Measurements from ENCODE around the gene CFAP97D1.

CFAP97D1 gene

GRCh38 chr17:43801844-43802243 is 21.6 kb downstream of the CFAP97D1 start:
- ATAC-seq, result no peak
- H3K4me3 Mint-ChIP-seq, result no peak overlapping the region
- peaks cover 4% of the 10 kb centered on the region for H3K9me3 Mint-ChIP-seq
- no peak overlapping the region for H3K27ac Mint-ChIP-seq
- H3K27me3 Mint-ChIP-seq, result peaks cover 71% of the 10 kb centered on the region
- no peaks in the 10 kb centered on the region for H3K4me1 Mint-ChIP-seq
- H3K36me3 Mint-ChIP-seq, result no peaks in the 10 kb centered on the region

DNA sequence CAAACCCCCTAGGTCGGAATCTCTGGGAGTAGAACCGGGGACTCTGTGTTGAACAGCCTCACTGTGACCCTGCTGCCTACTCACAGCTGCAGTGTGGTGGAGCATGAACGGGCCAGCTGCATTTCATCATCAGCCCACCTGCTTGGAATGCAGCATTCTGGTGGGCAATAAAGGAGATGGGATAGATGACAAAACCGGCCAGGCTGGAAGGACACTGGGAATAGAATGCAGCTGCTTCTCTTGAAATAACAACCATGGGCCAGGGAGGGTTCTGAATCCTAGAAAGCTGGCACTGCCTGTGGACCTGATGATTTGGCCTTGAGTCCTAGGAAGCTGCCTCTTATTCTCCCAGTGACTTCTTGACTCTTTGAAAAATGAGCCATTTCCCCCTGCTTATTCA is 23.5 kb downstream of the CFAP97D1 start:
- no peak for ATAC-seq
- Mint-ChIP-seq H3K36me3 (no peaks in the 10 kb centered on the region), H3K9me3 (peaks cover 4% of the 10 kb centered on the region), H3K27ac (no peak overlapping the region), H3K4me1 (no peaks in the 10 kb centered on the region), H3K27me3 (peaks cover 65% of the 10 kb centered on the region), H3K4me3 (no peak overlapping the region)

DNA sequence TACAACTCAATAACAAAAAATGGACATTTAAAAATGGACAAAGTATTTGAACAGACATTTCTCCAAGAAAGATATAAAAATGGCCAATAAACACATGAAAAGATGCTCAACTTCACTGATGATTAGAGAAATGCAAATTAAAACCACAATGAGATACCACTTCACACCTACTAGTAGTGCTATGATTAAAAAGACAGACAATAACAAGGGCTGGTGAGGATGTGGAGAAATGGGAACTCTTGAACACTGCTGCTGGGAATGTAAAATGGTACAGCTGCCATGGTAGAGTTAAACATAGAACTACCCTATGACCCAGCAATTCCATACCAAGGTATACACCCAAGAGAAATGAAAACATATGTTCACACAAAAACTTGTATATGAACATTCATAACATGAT is 24.9 kb downstream of the CFAP97D1 start:
- Mint-ChIP-seq H3K4me3 (no peak overlapping the region), H3K4me1 (no peaks in the 10 kb centered on the region), H3K9me3 (peaks cover 4% of the 10 kb centered on the region), H3K27ac (no peak overlapping the region), H3K36me3 (no peaks in the 10 kb centered on the region), H3K27me3 (peaks cover 65% of the 10 kb centered on the region)
- ATAC-seq, result no peak

DNA sequence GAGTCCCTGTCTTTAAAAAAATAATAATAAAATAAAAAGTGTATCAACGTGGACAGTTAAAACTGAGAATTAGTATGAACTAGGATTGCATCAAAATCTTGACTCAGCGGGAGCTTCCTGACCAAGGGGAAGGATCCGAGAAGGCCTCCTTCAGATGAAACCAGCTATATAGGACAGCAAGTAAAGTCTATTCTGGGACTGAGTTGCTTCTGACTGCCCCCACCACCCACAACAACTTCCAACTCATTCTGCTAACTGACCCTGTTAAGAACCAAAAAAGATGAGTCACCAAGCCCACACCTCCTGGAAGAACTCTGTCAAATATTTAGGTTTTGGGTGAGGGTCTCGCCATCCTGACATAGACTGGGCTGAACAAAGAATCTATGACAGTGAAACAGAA is 27.8 kb downstream of the CFAP97D1 start:
- Mint-ChIP-seq H3K27me3 (peaks cover 60% of the 10 kb centered on the region), H3K36me3 (no peaks in the 10 kb centered on the region)
- no peak for ATAC-seq

DNA sequence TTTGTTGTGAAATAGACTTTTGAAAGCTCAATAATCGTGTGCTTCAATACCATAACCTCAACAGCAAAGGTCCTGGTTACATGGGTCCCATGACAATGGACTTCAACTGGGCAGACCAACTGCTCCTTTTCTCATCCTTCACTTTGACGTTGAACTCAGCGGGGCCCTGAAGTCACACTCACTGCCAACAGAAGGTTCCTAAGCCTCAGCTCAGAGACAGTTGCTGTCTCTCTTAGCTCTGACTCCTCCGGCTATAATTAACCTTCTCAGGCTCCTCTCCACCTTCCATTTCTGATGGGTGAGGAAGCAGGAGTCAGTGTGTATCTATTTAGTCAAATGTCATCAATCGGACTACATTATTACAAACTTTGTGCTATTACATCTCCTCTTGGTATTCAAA is 28.9 kb downstream of the CFAP97D1 start:
- no peaks in the 10 kb centered on the region for H3K36me3 Mint-ChIP-seq
- ATAC-seq, result no peak
- H3K27ac Mint-ChIP-seq, result no peak overlapping the region
- peaks cover 56% of the 10 kb centered on the region for H3K27me3 Mint-ChIP-seq
- peaks cover 4% of the 10 kb centered on the region for H3K9me3 Mint-ChIP-seq
- H3K4me1 Mint-ChIP-seq, result no peaks in the 10 kb centered on the region
- no peak overlapping the region for H3K4me3 Mint-ChIP-seq

More for the DNA sequence above, 27.8 kb downstream of the CFAP97D1 start:
- Mint-ChIP-seq H3K9me3 (peaks cover 4% of the 10 kb centered on the region), H3K4me3 (no peak overlapping the region), H3K27ac (no peak overlapping the region), H3K4me1 (no peaks in the 10 kb centered on the region)

DNA sequence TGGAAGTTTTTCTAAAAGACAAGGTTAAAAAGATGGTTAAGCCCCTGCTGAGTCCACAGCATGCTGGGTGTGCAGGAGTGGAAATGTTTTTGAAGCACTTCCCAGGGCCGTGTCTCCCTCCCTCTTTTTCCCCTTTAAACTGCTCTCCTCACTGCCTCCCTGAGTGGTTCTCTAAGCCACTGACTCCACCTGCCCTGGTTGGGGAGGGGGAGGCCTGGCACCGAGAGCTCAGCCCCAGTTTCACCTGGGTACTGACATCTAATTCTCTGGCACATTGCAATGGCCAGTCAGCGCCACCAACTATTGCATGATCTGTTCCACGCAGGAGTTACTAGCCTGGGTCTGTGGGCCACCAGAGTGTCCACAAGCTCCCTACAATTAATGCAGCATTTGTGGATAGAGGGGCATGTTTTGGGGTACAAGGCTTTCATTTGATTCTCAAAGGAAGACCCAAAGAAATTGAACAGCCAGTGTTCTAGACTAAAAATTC is 30.0 kb downstream of the CFAP97D1 start:
- no peaks in the 10 kb centered on the region for H3K4me1 Mint-ChIP-seq
- H3K27me3 Mint-ChIP-seq, result peaks cover 44% of the 10 kb centered on the region
- H3K36me3 Mint-ChIP-seq, result no peaks in the 10 kb centered on the region
- H3K27ac Mint-ChIP-seq, result no peak overlapping the region
- H3K9me3 Mint-ChIP-seq, result peaks cover under 1% of the 10 kb centered on the region
- ATAC-seq, result no peak
- H3K4me3 Mint-ChIP-seq, result no peak overlapping the region

- Mint-ChIP-seq H3K36me3 (no peaks in the 10 kb centered on the region), H3K27ac (no peak overlapping the region), H3K9me3 (no peaks in the 10 kb centered on the region), H3K4me1 (no peaks in the 10 kb centered on the region), H3K27me3 (peaks cover 39% of the 10 kb centered on the region), H3K4me3 (no peak overlapping the region)
- ATAC-seq, result no peak
These were observed 30.6 kb downstream of the CFAP97D1 start for GRCh38 chr17:43810823-43811222.

DNA sequence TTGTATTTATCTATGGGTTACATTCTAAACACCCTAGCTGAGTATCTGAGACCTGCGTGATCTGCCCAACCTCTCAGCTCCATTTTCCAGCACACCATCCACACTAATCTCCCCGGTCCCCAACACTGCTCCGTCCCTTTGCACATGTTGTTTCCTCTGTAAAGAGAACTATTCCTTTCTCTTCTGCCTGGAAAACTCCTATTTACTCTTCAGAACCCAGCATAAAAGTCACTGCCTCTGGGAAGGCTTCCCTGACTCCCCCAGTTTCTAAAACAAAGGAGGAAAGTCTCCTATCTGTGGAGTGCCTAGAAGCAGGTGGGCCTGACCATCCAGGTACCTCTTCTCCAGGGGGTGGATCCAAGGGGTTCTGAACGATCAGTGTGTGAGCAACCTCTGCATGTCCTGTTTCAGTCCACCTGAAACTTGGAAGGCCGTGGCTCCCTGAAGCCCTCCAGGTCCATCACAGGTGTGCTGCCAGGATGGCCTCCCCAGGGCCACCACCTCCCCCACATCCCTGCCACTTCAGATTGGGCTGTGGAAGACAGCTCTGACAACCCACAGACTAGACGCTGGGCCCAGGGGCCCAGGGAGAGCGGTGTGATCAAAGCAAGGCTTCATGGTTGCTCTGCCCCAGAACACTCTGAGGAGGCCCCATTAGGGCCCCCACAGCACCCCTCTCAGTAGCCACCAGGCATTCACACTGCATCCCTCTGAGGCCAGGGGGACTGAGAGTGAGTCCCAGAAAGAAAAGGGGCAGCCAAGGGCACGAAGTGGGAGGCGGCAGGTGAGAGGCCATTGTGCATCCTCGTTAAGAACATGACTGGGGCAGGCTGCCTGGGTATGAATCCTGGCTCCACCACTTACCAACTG is 32.4 kb downstream of the CFAP97D1 start:
- no peaks in the 10 kb centered on the region for H3K36me3 Mint-ChIP-seq
- no peak overlapping the region for H3K4me3 Mint-ChIP-seq
- no peaks in the 10 kb centered on the region for H3K9me3 Mint-ChIP-seq
- H3K4me1 Mint-ChIP-seq, result no peaks in the 10 kb centered on the region
- H3K27ac Mint-ChIP-seq, result no peak overlapping the region
- peaks cover 38% of the 10 kb centered on the region for H3K27me3 Mint-ChIP-seq
- ATAC-seq, result no peak

GRCh38 chr17:43813386-43813785 is 33.2 kb downstream of the CFAP97D1 start:
- Mint-ChIP-seq H3K36me3 (no peaks in the 10 kb centered on the region), H3K27me3 (peaks cover 45% of the 10 kb centered on the region), H3K4me3 (no peak overlapping the region), H3K4me1 (no peaks in the 10 kb centered on the region), H3K9me3 (no peaks in the 10 kb centered on the region), H3K27ac (no peak overlapping the region)
- no peak for ATAC-seq

DNA sequence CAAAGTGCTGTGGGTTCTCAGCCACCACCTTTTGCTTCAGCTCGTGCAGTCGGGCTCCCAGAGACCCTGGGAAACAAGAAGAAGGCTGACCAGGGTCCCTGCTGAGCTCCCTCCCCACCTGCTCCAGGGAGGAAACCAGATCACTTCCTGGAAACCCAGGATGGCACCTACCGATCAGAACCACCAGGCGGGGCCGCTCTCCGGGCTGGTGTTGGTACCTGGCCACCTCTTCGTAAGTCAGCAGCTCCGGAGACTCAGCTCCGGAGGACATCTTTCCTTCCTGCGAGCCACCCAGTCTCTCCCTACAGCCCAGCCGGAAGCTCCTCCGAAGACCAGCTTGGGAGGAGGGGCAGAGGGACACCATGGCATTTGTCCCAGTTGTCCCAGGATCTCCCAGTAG is 33.8 kb downstream of the CFAP97D1 start:
- ATAC-seq, result no peak
- H3K9me3 Mint-ChIP-seq, result no peaks in the 10 kb centered on the region
- no peaks in the 10 kb centered on the region for H3K36me3 Mint-ChIP-seq
- no peak overlapping the region for H3K4me3 Mint-ChIP-seq
- peaks cover 45% of the 10 kb centered on the region for H3K27me3 Mint-ChIP-seq
- no peak overlapping the region for H3K27ac Mint-ChIP-seq
- H3K4me1 Mint-ChIP-seq, result no peaks in the 10 kb centered on the region

DNA sequence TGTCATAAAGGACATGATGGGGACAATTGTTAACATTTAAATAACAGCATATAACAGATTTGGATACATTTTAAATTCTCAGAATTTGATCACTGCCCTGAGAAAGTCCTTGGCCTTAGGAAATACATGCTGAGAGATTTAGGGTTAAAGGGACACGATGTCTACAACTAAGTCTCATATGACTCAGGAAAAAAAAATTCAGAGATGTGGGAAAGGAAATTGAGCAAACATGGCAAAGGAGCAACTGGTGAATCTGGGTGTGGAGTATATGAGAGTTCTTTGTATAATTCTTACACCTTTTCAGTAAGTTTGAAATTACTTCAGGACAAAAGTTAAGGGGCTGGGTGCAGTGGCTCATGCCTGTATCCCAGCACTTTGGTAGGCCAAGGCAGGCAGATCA is 34.5 kb downstream of the CFAP97D1 start:
- Mint-ChIP-seq H3K4me1 (no peaks in the 10 kb centered on the region), H3K4me3 (no peak overlapping the region), H3K36me3 (no peaks in the 10 kb centered on the region), H3K27ac (no peak overlapping the region), H3K27me3 (peaks cover 45% of the 10 kb centered on the region), H3K9me3 (no peaks in the 10 kb centered on the region)
- ATAC-seq, result no peak

DNA sequence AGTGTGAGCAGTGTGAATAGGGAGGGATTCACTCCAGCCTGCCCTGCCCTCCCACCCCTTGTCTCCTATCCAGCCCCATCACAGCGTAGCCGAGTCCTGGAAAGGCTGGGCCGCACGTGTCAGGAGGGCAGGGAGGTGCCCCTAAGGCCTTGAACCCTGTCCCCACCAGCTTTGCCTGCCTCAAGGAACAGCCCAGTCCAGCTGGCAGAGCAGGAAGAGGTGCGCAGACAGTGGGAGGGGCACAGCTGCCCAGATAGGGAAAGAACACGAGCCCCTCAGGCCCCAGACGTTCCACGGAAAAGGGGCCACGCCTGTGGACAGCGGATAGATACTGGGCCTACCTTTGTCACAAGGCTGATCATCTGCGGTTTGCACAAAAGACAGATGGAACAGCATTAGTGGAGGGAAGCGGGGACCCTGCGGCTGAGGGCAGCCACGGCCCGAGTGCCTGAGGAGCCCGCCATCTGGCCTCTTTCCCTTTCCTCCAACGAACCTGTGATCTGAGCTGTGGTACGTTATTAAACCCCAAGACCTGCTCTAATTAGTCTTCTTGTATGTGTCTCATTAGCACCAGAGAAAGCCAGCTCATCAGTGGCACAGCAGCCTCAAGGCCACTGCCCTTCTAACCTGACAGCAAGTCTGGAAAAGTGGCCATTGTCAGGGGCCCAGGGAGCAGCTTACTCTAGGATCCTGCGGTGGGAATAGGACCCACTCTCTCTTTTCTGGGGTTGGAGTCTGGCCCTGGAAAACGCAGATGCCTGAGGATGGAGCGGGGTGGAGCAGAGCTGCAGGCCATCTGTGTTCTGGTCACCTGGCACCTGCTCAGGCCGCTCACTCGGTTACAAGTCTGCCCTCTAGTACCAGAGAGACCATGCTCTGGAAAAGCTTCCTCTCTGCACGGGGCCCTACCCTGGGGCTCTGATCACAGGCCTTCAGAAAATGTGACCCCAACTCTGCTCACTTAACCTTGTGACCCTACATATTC is 36.4 kb downstream of the CFAP97D1 start:
- Mint-ChIP-seq H3K9me3 (no peaks in the 10 kb centered on the region), H3K36me3 (no peaks in the 10 kb centered on the region), H3K4me3 (no peak overlapping the region), H3K27ac (no peak overlapping the region), H3K4me1 (no peaks in the 10 kb centered on the region), H3K27me3 (peaks cover 47% of the 10 kb centered on the region)
- no peak for ATAC-seq

DNA sequence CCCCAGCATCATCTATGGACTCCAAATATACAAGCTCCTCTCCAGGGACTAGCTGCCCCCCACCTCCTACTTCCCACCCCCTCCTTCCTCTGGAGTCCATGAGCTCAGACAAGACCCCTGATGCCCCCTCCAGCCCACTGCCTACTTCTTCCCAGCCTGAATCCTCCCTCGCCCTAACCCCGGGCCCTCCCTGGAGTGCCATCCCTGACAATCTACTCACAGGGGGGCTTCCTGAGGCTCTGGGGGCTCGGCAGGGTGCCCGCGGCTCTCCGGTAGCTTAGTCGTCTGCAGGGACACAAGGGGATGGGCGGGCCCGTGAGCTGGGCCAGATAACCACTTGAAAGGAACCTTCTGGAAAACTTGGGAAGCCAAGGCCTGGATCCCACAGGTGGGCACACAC is 37.6 kb downstream of the CFAP97D1 start:
- H3K27ac Mint-ChIP-seq, result no peak overlapping the region
- no peaks in the 10 kb centered on the region for H3K36me3 Mint-ChIP-seq
- no peak for ATAC-seq
- no peaks in the 10 kb centered on the region for H3K9me3 Mint-ChIP-seq
- H3K4me3 Mint-ChIP-seq, result no peak overlapping the region
- H3K27me3 Mint-ChIP-seq, result peaks cover 35% of the 10 kb centered on the region
- no peaks in the 10 kb centered on the region for H3K4me1 Mint-ChIP-seq

DNA sequence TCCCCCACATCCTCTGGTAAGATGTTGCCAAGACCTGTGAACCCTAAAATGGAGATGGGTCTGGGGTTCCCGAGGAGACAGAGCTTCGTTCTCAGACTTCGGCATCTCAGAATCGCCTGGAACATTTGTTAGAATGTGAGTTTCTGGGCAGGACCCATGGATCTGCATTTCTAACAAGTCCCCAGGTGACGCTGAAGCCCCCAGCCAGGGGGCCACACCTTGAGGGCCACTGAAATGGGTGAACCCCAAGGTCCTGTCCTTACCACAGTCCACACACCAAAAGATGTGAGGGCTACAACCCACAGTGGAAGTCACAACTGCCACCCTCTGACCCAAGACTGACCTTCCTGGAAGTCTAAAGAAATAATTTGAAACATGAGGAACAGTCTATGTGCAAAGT is 38.7 kb downstream of the CFAP97D1 start:
- no peak overlapping the region for H3K4me3 Mint-ChIP-seq
- H3K27ac Mint-ChIP-seq, result no peak overlapping the region
- H3K4me1 Mint-ChIP-seq, result no peaks in the 10 kb centered on the region
- ATAC-seq, result no peak
- no peaks in the 10 kb centered on the region for H3K9me3 Mint-ChIP-seq
- no peaks in the 10 kb centered on the region for H3K36me3 Mint-ChIP-seq
- H3K27me3 Mint-ChIP-seq, result peaks cover 26% of the 10 kb centered on the region

DNA sequence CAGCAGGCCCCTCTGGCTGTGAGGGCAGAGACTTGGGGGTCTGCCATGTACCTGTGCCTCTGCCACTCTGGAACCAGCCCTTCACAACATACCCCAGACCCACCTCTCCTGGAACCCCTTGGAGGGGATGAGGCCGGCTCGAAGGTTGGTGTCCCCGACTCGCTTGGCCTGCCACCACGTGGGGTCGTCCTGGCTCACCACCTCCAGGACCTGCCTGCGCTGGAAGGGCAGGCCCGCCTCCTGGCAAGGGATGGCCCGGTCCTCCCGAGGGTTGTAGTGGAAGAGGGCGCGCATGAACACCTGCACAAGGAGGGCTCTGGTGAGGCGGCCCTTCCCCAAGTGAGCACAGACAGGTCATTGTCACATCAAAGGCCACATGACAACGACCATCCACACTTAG is 40.5 kb downstream of the CFAP97D1 start:
- Mint-ChIP-seq H3K36me3 (no peaks in the 10 kb centered on the region), H3K27me3 (peaks cover 26% of the 10 kb centered on the region), H3K27ac (no peak overlapping the region), H3K9me3 (no peaks in the 10 kb centered on the region), H3K4me1 (no peaks in the 10 kb centered on the region), H3K4me3 (no peak overlapping the region)
- ATAC-seq, result no peak

All from stimulated activated memory B cell treated with anti-CD40 and anti-IgM and Interleukin-4, amounts not matched to agents 10 μg/mL and 1 μg/mL and 100 μg/mL, for 72 hours (primary cell).